CD4-positive, alpha-beta T cell treated with Interleukin-4 for 1 hour (primary cell): ENCODE results near the gene ARHGEF17.

Source experiments
- DNase-seq, 2 donors: peaks; one replicate each; pipeline ENCODE4 v3.0.0-alpha.2; 2020 to 2022

Gene ARHGEF17

DNA sequence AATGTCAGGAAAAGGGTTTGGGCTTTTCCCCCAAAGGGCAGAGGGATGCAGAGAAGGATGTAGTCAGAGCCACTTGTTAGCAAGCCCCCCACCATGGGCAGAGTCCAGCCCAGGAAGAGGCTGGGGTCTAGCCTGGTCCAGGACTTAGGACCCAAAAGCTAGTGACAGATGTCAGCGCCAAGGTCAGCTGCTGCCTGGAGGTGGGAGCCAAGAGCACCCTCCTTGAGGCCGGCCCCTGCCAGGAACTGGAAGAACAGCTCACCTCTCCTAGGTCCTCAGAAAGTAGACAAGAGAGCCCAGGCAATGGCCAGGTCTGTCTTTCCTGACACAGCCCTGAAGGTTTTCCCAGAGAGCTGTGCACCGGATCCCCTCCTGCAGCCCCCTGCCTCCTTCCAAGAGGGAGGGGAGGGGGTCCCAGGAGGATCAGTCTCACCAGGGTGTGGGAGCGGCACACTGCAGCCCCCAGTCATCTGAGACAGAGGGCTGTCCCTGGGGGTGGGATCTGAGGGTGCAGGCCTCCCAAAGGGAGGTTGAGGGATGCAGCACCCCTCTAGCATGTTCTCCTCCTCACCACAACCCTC is 14.6 kb upstream of the ARHGEF17 start:
- DNase-seq: no peak

DNA sequence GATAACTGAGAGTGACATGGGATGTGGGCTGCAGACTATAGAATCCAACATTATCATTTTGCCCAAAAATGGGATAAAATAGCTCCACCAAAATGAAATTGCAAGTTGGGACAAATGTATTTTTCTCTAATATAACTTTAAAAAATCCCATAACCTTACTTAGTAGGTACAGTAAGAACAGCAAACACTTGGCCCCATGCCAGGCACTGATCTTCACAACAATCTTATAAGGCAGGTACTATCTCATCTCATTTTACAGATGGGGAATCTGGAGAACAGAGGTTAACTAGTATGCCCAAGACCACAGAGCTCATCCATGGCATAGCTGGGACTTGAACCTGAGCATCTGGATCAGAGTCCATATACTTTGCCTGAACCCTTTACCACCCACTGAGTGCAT is 13.5 kb upstream of the ARHGEF17 start:
- no peak for DNase-seq

- peak; percentile 73 to 74 for DNase-seq
Observed at GRCh38 chr11:73295241-73295995, 12.7 kb upstream of the ARHGEF17 start.

GRCh38 chr11:73295996-73296318 is 12.1 kb upstream of the ARHGEF17 start:
- no peak for DNase-seq

DNA sequence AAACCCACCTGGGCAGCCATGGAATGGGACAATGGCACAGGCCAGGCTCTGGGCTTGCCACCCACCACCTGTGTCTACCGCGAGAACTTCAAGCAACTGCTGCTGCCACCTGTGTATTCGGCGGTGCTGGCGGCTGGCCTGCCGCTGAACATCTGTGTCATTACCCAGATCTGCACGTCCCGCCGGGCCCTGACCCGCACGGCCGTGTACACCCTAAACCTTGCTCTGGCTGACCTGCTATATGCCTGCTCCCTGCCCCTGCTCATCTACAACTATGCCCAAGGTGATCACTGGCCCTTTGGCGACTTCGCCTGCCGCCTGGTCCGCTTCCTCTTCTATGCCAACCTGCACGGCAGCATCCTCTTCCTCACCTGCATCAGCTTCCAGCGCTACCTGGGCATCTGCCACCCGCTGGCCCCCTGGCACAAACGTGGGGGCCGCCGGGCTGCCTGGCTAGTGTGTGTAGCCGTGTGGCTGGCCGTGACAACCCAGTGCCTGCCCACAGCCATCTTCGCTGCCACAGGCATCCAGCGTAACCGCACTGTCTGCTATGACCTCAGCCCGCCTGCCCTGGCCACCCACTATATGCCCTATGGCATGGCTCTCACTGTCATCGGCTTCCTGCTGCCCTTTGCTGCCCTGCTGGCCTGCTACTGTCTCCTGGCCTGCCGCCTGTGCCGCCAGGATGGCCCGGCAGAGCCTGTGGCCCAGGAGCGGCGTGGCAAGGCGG is 11.4 kb upstream of the ARHGEF17 start:
- no peak for DNase-seq

GRCh38 chr11:73297231-73297590 is 10.9 kb upstream of the ARHGEF17 start:
- DNase-seq: no peak

GRCh38 chr11:73297702-73298101 is 10.4 kb upstream of the ARHGEF17 start:
- DNase-seq: no peak

GRCh38 chr11:73298233-73298632 is 9.8 kb upstream of the ARHGEF17 start:
- no peak for DNase-seq

- DNase-seq: no peak
Observed at GRCh38 chr11:73299751-73300150, 8.3 kb upstream of the ARHGEF17 start.

GRCh38 chr11:73306069-73306841 is 1.8 kb upstream of the ARHGEF17 start:
- no peak for DNase-seq

- DNase-seq: no peak
Observed at GRCh38 chr11:73306977-73307322, 1.1 kb upstream of the ARHGEF17 start.

DNA sequence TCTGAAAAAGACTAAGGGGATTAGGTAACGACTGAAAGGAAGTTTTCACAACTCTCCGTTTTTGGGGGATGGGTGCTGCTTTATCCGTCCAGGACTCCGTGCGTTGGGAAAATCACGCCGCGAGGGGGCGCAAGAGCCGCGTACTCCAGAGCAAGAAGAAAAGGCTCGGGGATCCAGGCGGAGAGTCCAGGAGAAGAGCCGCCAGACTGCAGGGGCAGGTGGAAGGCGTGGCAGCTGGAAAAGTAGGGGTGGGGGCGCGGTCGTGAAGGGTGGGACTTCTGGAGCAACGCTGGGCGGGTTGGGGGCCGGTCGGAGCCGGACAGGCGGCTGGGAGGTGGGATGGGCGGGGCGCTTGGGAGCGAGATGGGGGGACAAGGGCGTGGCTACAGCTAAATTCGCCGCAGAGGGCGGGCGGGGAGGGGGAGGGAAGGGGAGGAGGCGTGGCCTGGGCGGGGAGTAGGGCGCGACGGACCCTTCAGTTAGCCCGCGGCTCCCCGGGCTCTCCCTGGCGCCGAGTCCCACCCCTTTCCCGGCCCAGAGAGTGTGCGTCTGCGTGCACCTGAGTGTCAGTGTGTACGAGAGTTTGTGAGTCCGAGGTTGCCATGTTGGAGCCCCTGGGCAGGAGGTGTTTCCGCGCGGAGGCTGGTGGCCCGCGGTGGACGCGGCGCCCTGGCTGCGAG is 613 bp upstream of the ARHGEF17 start:
- peak; percentile 89 for DNase-seq

DNA sequence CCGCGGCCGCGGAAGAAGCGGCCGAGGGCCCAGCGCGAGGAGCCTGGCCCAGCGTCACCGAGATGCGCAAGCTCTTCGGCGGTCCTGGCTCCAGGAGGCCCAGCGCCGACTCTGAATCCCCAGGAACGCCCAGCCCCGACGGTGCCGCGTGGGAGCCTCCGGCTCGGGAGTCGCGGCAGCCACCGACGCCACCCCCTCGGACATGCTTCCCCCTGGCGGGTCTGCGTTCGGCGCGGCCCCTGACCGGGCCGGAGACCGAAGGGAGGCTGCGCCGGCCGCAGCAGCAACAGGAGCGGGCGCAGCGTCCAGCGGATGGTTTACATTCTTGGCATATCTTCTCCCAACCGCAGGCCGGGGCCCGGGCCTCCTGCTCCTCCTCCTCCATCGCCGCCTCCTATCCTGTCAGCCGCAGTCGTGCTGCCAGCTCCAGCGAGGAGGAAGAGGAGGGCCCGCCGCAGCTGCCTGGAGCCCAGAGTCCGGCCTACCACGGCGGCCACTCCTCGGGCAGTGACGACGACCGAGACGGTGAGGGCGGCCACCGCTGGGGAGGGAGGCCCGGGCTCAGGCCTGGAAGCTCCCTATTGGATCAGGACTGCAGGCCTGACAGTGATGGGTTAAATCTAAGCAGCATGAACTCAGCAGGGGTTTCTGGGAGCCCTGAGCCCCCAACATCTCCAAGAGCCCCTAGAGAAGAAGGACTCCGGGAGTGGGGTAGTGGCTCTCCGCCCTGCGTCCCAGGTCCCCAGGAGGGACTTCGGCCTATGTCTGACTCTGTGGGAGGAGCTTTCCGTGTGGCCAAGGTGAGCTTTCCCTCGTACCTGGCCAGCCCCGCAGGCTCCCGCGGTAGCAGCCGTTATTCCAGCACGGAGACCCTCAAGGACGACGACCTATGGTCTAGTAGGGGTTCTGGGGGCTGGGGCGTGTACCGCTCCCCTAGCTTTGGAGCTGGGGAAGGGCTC is 1.2 kb downstream of the ARHGEF17 start:
- peak in 1 of 2 donors; percentile 32 for DNase-seq

GRCh38 chr11:73310076-73310475 is 2.0 kb downstream of the ARHGEF17 start:
- DNase-seq: no peak

DNA sequence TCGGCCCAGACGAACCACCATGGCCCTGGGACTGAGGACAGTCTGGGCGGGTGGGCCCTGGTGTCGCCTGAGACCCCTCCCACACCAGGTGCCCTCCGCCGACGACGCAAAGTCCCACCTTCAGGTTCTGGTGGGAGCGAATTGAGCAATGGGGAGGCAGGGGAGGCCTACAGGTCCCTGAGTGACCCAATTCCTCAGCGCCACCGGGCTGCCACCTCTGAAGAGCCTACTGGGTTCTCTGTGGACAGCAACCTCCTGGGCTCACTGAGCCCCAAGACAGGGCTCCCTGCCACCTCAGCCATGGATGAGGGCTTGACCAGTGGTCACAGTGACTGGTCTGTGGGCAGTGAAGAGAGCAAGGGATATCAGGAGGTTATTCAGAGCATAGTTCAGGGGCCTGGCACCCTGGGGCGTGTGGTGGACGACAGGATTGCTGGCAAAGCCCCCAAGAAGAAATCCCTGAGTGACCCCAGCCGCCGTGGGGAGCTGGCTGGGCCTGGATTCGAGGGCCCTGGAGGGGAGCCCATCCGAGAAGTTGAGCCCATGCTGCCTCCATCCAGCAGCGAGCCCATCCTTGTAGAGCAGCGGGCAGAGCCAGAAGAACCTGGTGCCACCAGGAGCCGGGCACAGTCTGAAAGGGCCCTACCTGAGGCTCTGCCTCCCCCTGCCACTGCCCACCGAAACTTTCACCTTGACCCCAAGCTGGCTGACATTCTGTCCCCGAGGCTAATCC is 2.8 kb downstream of the ARHGEF17 start:
- DNase-seq: no peak

DNA sequence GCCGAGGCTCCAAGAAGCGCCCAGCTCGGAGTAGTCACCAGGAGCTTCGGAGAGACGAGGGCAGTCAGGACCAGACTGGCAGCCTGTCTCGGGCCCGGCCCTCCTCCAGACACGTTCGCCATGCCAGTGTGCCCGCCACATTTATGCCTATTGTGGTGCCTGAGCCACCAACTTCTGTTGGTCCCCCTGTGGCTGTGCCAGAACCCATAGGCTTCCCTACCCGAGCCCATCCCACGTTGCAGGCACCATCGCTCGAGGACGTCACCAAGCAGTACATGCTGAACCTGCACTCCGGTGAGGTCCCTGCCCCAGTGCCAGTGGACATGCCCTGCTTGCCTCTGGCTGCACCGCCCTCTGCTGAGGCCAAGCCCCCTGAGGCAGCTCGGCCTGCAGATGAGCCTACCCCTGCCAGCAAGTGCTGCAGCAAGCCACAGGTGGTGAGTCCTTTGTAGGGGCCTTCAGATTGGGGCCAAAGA is 3.4 kb downstream of the ARHGEF17 start:
- DNase-seq: no peak

DNA sequence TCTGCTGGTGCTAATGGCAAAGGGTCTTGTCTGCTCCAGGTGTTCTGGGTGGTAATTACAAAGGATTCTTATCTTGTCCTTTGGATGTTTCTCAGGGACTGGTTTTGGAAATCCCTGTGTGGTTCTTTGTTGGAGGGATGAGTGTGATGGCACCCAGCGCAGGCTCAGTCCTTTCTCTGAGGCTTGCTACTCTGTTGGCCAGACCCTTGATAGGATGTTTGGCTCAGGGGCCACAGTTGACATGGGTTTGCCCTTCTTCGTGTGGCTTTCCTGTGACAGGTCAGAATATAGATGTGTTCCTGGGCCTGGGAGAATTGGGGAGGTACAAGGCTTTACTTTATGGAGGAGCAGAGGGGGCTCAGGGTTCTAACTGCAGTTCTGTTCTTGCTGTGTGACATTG is 4.0 kb downstream of the ARHGEF17 start:
- DNase-seq: no peak

- no peak for DNase-seq
Observed at GRCh38 chr11:73312851-73313327, 4.8 kb downstream of the ARHGEF17 start.

DNA sequence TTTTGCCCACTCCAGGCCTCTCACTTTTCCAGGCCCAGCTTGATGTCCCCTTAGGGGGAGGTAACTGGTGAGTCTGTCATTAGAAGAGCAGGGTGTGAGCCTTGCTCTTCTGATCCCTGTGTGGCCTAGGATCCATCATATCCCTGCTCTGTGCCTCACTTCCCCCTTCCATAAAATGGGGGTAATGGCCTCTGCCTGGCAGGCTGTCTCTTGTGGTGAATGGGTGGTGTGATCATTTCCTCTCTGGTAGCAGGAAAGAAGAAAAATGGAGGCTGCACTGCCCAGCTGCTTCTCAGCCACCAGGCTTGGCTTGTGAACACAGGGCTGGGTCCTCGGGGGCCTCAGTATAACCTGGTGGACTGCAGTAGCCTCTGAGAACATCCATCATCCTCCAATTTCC is 5.6 kb downstream of the ARHGEF17 start:
- no peak for DNase-seq

DNA sequence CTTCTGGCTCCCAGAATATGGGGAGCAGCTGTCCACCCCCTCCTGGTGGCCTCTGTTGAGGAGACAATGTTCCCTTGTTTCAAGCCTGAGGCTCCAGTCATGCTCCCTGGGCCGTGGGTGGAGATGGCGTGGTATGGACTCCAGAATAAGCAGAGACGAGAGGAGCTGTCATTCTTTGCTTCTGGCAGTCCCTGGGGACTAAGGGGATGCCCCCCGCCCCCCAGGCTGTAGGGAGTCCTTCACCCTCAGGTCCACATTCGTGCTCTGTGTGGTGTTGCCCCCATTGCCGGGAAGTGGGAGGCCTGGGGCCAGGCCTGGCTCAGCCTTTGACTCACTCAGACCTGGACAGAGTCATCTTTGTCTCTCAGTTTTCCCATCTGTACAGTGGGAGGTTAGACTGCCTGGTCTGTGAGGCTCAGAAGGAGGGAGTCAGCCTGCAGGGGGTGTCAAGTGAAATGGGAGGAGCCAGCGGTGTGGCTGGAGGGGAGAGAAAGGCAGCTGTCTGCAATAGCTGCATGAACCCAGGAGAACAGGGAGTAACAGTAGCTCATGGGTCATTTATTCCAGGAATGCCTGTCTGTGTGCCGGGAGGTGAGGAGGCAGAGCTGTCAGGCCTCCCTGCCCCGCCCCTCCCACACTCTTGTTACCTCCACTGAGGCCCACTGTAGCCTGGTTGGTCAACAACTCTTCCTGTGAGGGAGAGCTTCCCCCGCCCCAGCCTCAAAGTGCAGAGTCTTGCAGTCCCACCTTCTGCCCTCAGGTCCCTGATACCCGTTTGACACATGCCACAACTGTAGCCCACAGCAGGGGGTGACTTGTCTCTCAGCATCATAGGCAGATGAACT is 6.3 kb downstream of the ARHGEF17 start:
- no peak for DNase-seq
